ENCODE results near the gene LRRC46. TPM values are rescaled to one million over a fixed set of nuclear protein-coding genes. Genes with fewer than 3 reads are reported as not detected.

The LRRC46 gene
- total RNA-seq, 2 donors from 2014 or later: 0.59 TPM; not detected in 1

DNA sequence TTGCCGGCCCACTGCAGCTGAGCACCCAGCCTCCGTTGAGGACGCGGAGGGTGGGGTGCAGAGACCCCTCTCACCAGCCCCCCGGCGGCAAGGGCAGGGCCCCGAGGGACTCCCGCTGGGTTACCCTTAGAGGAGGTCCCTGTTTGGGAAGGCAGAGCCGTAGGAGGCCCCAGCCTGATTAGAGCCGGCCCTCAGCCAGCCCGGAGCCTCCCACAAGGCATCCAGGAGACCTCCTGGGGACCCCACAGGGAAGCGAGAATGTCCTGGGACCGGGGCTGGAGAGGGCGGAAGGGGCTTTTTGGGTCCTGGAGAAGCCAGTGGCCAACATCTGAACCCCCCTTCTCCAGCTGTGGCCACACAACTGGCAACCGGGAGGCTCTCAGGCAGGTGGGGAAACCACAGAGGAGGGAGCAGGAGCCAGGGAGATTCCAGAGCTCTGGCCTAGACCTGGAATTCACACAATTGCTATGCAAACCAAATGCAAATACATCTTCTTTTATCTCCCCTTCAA lies 41.2 kb downstream of the LRRC46 start:
- Histone ChIP-seq H3K4me3 (no peak overlapping the region), H3K27me3 (peaks cover 0 to 6% of the 10 kb centered on the region in 2 donors), H3K9me3 (no peaks in the 10 kb centered on the region), H3K27ac (no peak overlapping the region), H3K36me3 (no peaks in the 10 kb centered on the region), H3K4me1 (no peaks in the 10 kb centered on the region)
- TF ChIP-seq, protein P1, sequence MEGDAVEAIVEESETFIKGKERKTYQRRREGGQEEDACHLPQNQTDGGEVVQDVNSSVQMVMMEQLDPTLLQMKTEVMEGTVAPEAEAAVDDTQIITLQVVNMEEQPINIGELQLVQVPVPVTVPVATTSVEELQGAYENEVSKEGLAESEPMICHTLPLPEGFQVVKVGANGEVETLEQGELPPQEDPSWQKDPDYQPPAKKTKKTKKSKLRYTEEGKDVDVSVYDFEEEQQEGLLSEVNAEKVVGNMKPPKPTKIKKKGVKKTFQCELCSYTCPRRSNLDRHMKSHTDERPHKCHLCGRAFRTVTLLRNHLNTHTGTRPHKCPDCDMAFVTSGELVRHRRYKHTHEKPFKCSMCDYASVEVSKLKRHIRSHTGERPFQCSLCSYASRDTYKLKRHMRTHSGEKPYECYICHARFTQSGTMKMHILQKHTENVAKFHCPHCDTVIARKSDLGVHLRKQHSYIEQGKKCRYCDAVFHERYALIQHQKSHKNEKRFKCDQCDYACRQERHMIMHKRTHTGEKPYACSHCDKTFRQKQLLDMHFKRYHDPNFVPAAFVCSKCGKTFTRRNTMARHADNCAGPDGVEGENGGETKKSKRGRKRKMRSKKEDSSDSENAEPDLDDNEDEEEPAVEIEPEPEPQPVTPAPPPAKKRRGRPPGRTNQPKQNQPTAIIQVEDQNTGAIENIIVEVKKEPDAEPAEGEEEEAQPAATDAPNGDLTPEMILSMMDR (IDR thresholded peaks at IDR 0.05): no peak
- DNase-seq (ENCODE audit: low spot score): no peak

DNA sequence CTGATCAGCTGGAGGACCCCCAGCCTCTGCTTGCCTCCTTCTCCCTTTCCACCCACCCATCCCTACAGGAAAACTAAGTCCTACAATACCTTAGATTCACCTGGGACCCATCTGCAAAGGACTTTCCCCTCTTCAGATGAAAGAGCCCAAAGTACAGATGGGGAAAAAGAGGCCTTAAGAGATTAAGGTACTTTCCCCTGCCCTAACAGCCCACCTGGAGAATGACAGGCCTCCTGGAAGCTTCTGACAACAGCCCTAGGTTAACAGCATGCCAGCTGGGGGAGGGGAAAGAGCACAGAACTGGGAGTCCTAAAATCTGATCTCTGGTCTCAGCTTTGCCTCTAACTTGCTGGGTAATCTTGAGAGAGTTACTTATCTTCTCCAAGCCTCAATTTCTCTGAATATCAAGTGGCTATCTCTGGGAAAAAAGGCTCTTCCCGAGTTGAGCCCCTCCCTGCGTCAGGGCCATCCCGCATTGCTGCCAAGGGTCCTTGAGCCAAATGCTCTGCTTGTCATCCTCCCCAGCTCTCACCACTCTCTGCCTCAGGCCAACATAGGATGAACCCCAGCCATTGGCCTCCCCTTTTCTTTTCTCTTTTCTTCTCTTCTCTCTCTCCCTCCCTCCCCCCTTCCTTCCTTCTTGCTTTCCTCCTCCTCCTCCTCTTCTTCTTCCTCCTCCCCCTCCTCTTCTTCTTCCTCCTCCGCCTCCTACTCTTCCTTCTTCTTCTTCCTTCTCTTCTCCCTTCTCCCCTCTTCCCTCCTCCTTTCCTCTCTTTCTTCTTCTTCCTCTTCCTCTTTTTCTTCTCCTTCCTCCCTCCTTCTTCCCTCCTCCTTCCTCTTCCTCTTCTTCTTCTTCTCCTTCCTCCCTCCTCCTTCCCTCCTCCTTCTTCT lies 42.0 kb downstream of the LRRC46 start:
- Histone ChIP-seq H3K9me3 (no peaks in the 10 kb centered on the region), H3K27me3 (peaks cover 0 to 6% of the 10 kb centered on the region in 2 donors), H3K4me1 (no peaks in the 10 kb centered on the region), H3K27ac (no peak overlapping the region), H3K4me3 (no peak overlapping the region), H3K36me3 (no peaks in the 10 kb centered on the region)
- no peak for DNase-seq (ENCODE audit: low spot score)
- TF ChIP-seq, protein P1 (IDR thresholded peaks at IDR 0.05): no peak

DNA sequence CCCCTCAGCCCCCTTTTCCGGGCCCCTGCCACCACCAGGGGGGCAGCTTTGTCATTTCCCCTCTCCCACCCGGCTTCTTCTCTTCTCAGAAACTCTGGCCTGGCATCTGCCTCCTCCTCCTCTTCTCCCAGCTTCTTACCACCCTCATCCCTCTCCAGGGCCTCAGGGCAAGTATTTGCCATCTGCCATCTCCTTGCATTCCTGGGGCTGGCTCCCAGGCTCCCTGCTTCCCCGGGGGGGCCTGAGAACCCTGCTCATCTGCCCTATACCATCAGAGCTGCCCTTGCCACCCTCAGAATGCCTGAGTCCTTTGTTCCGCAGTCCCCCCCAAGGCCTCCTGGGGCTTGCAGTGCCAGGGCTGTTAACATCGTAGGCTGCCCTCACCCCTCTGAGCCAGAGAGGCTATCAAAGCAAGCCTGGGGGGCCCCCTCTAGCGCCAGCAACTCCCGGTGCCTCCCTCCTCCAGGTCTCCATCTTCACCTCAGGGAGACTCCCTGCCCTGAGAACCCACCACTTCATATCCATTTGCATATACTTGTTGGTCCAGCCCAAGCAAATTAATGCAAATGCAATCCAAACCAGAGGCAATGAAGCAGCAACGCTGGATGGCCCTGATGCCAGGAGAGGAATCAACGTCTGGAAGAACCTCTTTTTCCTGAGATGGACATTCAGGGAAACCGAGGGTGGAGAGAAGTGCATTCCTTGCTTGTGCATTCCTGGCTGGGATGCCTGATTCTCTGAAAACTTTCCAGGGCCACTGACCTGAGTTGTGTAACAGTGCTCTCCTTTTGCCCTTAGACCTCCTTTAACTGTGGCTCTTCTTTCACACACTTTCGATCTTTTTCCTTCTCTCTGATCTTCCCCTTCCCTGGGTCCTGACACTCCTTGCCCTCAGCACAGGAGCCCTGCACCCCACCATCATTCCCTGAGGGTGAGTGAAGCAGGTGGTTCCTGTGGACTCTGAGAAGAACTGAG lies 43.8 kb downstream of the LRRC46 start:
- H3K36me3 ChIP-seq: no peaks in the 10 kb centered on the region
- no peak overlapping the region for H3K4me3 ChIP-seq
- H3K4me1 ChIP-seq: no peaks in the 10 kb centered on the region
- TF ChIP-seq, protein P1 (IDR thresholded peaks at IDR 0.05): no peak
- H3K27ac ChIP-seq: no peak overlapping the region
- DNase-seq (ENCODE audit: low spot score): no peak
- H3K27me3 ChIP-seq: peaks cover 0 to 6% of the 10 kb centered on the region in 2 donors
- H3K9me3 ChIP-seq: no peaks in the 10 kb centered on the region

DNA sequence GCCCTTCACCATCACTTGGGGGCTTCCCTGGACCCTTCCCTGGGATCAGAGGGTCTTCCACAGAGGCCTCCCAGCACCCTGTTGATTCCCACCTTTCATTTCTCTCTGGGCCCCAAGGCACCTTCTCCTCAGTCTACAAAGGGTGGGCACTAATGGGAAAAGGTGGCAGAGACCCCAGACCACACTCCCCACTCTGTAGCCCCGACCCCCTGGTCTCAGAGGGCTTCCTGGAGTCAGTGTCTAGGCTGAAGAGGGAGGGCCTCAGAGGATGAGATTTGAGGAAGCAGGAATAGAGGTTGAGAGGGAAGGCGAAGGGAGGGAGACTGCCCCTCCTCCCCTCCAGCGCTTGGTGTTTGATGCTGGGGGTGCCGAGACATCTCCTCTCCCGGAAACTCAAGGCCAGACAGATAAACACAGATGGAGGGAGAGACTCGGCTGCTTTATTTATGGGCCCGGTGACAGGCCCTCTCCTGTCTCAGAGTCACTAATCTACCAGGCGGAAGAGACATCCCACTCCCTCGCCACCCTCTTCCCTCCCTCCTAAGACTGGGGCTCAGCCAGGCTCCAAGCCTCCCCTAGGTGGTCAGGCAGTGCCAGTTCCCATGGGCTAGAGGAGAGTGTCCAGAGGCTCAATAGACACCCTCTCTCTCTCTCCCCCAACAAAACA lies 46.0 kb downstream of the LRRC46 start:
- no peaks in the 10 kb centered on the region for H3K36me3 ChIP-seq
- TF ChIP-seq, protein P1 (IDR thresholded peaks at IDR 0.05): no peak
- no peaks in the 10 kb centered on the region for H3K9me3 ChIP-seq
- DNase-seq (ENCODE audit: low spot score): no peak
- H3K27me3 ChIP-seq: peaks cover 0 to 4% of the 10 kb centered on the region in 2 donors
- H3K27ac ChIP-seq: no peak overlapping the region
- H3K4me1 ChIP-seq: peaks cover 0 to 9% of the 10 kb centered on the region in 2 donors
- H3K4me3 ChIP-seq: no peak overlapping the region

All from right atrium auricular region (tissue), 2 donors.